Activated CD4-positive, alpha-beta T cell treated with anti-CD3 and anti-CD28 coated beads, Interleukin-2, amount 10 ng/mL, durations not matched to agents 7 days and 5 days (primary cell): Measurements from ENCODE around the gene PCMT1. TPM values are rescaled to one million over a fixed set of nuclear protein-coding genes. Genes with fewer than 3 reads are reported as not detected.
A peak's percentile ranks its signal among the peaks of the same experiment; 100 is the strongest.

Experiments
- CTCF ChIA-PET: fragments of 350-600 bp; sonication (Branson Sonifier 250); formaldehyde crosslinking; loops from one replicate; lab custom pipeline; 2021; ENCODE audit warnings: antibody characterized with exemption; lab: Charles Lee
- POLR2A ChIA-PET: fragments of 350-600 bp; sonication (Branson Sonifier 250); formaldehyde crosslinking; loops from one replicate; lab custom pipeline; 2021; ENCODE audit warnings: antibody characterized with exemption; lab: Charles Lee
- DNase-seq: peaks from one replicate; pipeline ENCODE4 v3.0.0-alpha.2; 2020
- H3K27ac Mint-ChIP-seq: one replicate; pipeline ENCODE4 v1.8.0; 2021; ENCODE audit warnings: mild to moderate bottlenecking, moderate library complexity, mixed read lengths
- H3K27me3 Mint-ChIP-seq: one replicate; pipeline ENCODE4 v1.8.0; 2021; ENCODE audit warnings: mixed read lengths
- H3K36me3 Mint-ChIP-seq: one replicate; pipeline ENCODE4 v1.8.0; 2021; ENCODE audit warnings: low read depth, mixed read lengths
- H3K4me1 Mint-ChIP-seq: one replicate; pipeline ENCODE4 v1.8.0; 2021; ENCODE audit warnings: mixed read lengths
- H3K4me3 Mint-ChIP-seq: one replicate; pipeline ENCODE4 v1.8.0; 2021; ENCODE audit warnings: mild to moderate bottlenecking, moderate library complexity, mixed read lengths
- H3K9me3 Mint-ChIP-seq: one replicate; pipeline ENCODE4 v1.8.0; 2021; ENCODE audit warnings: mixed read lengths
- total RNA-seq, 2 experiments: library from RNA; stranded (reverse); gene quantifications; one replicate each; pipeline ENCODE4 v1.2.3, GENCODE V29; 2021

Gene PCMT1
- total RNA-seq, 2 experiments from 2014 or later, result 86.2 to 93.9 TPM

- Mint-ChIP-seq H3K27ac (no peak overlapping the region), H3K36me3 (peaks cover 27% of the 10 kb centered on the region), H3K27me3 (no peaks in the 10 kb centered on the region), H3K4me3 (no peak overlapping the region), H3K4me1 (no peaks in the 10 kb centered on the region), H3K9me3 (no peaks in the 10 kb centered on the region)
- POLR2A ChIA-PET, result no interaction called here
- DNase-seq, result no peak
- CTCF ChIA-PET, result no interaction called here
These were observed 30.1 kb downstream of the PCMT1 start for GRCh38 chr6:149779644-149779963.

GRCh38 chr6:149781715-149782114 lies 32.2 kb downstream of the PCMT1 start:
- no peak overlapping the region for H3K27ac Mint-ChIP-seq
- DNase-seq, result no peak
- CTCF ChIA-PET, result interaction anchor here (0.6 to 1.0 kb wide), 2 partner anchors 9 to 696 kb away, joined by 3 to 4 read pairs; no protein-coding TSS in a partner anchor
- no peaks in the 10 kb centered on the region for H3K9me3 Mint-ChIP-seq
- no peaks in the 10 kb centered on the region for H3K27me3 Mint-ChIP-seq
- no peaks in the 10 kb centered on the region for H3K4me1 Mint-ChIP-seq
- POLR2A ChIA-PET, result no interaction called here
- no peak overlapping the region for H3K4me3 Mint-ChIP-seq
- H3K36me3 Mint-ChIP-seq, result peaks cover 25% of the 10 kb centered on the region

GRCh38 chr6:149782337-149782736 lies 32.8 kb downstream of the PCMT1 start:
- no peaks in the 10 kb centered on the region for H3K9me3 Mint-ChIP-seq
- H3K27me3 Mint-ChIP-seq, result no peaks in the 10 kb centered on the region
- H3K36me3 Mint-ChIP-seq, result peaks cover 24% of the 10 kb centered on the region
- ChIA-PET CTCF (interaction anchor here (1.0 kb wide), 1 partner anchor 8 kb away, joined by 4 read pairs; no protein-coding TSS in a partner anchor), POLR2A (no interaction called here)
- no peaks in the 10 kb centered on the region for H3K4me1 Mint-ChIP-seq
- no peak overlapping the region for H3K27ac Mint-ChIP-seq
- no peak for DNase-seq
- H3K4me3 Mint-ChIP-seq, result no peak overlapping the region

GRCh38 chr6:149783551-149783950 lies 34.0 kb downstream of the PCMT1 start:
- ChIA-PET CTCF (interaction anchor here (1.0 to 1.4 kb wide), 2 partner anchors 9 to 15 kb away, joined by 3 to 5 read pairs; no protein-coding TSS in a partner anchor), POLR2A (no interaction called here)
- Mint-ChIP-seq H3K36me3 (peaks cover 27% of the 10 kb centered on the region), H3K4me1 (no peaks in the 10 kb centered on the region), H3K27ac (no peak overlapping the region), H3K27me3 (no peaks in the 10 kb centered on the region), H3K4me3 (no peak overlapping the region), H3K9me3 (no peaks in the 10 kb centered on the region)
- DNase-seq, result no peak

- DNase-seq, result peak; percentile 15
- no peaks in the 10 kb centered on the region for H3K9me3 Mint-ChIP-seq
- no peak overlapping the region for H3K4me3 Mint-ChIP-seq
- H3K27ac Mint-ChIP-seq, result peak overlapping the region; percentile 27
- ChIA-PET POLR2A (interaction anchor here (0.7 kb wide), 1 partner anchor 100 kb away, joined by 3 read pairs; no protein-coding TSS in a partner anchor), CTCF (interaction anchor here (2.1 kb wide), 1 partner anchor 9 kb away, joined by 8 read pairs; no protein-coding TSS in a partner anchor)
- no peaks in the 10 kb centered on the region for H3K27me3 Mint-ChIP-seq
- peaks cover 23% of the 10 kb centered on the region for H3K4me1 Mint-ChIP-seq
- peaks cover 20% of the 10 kb centered on the region for H3K36me3 Mint-ChIP-seq
These were observed 56.6 kb downstream of the PCMT1 start for GRCh38 chr6:149806127-149806526.

- DNase-seq, result no peak
- Mint-ChIP-seq H3K36me3 (peaks cover 13% of the 10 kb centered on the region), H3K9me3 (no peaks in the 10 kb centered on the region), H3K4me3 (no peak overlapping the region), H3K4me1 (peaks cover 26% of the 10 kb centered on the region), H3K27ac (no peak overlapping the region), H3K27me3 (no peaks in the 10 kb centered on the region)
- ChIA-PET POLR2A (no interaction called here), CTCF (interaction anchor here (1.2 kb wide), 1 partner anchor 22 kb away, joined by 4 read pairs; no protein-coding TSS in a partner anchor)
These were observed 60.3 kb downstream of the PCMT1 start for GRCh38 chr6:149809798-149810197.

GRCh38 chr6:149813351-149813750 lies 63.8 kb downstream of the PCMT1 start:
- POLR2A ChIA-PET, result interaction anchor here (0.7 kb wide), 1 partner anchor 8 kb away, joined by 4 read pairs; no protein-coding TSS in a partner anchor
- Mint-ChIP-seq H3K4me1 (peaks cover 18% of the 10 kb centered on the region), H3K4me3 (no peak overlapping the region), H3K27ac (no peak overlapping the region), H3K36me3 (peaks cover 12% of the 10 kb centered on the region), H3K9me3 (no peaks in the 10 kb centered on the region), H3K27me3 (no peaks in the 10 kb centered on the region)
- DNase-seq, result no peak
- CTCF ChIA-PET, result no interaction called here

- Mint-ChIP-seq H3K27ac (no peak overlapping the region), H3K9me3 (no peaks in the 10 kb centered on the region), H3K4me3 (no peak overlapping the region), H3K27me3 (no peaks in the 10 kb centered on the region), H3K4me1 (peaks cover 6% of the 10 kb centered on the region), H3K36me3 (peaks cover 5% of the 10 kb centered on the region)
- DNase-seq, result no peak
- POLR2A ChIA-PET, result no interaction called here
- CTCF ChIA-PET, result interaction anchor here (0.7 to 1.4 kb wide), 3 partner anchors 11 to 279 kb away, joined by 3 to 4 read pairs (median 3); no protein-coding TSS in a partner anchor
These were observed 66.2 kb downstream of the PCMT1 start for GRCh38 chr6:149815788-149816187.

GRCh38 chr6:149820506-149820905 lies 71.0 kb downstream of the PCMT1 start:
- no peaks in the 10 kb centered on the region for H3K36me3 Mint-ChIP-seq
- H3K9me3 Mint-ChIP-seq, result no peaks in the 10 kb centered on the region
- no peak overlapping the region for H3K4me3 Mint-ChIP-seq
- no peak for DNase-seq
- no peaks in the 10 kb centered on the region for H3K27me3 Mint-ChIP-seq
- ChIA-PET CTCF (interaction anchor here (0.6 to 1.3 kb wide), 2 partner anchors 14 to 51 kb away, joined by 3 to 4 read pairs; no protein-coding TSS in a partner anchor), POLR2A (no interaction called here)
- no peaks in the 10 kb centered on the region for H3K4me1 Mint-ChIP-seq
- no peak overlapping the region for H3K27ac Mint-ChIP-seq

GRCh38 chr6:149821492-149821891 lies 72.0 kb downstream of the PCMT1 start:
- DNase-seq, result no peak
- H3K9me3 Mint-ChIP-seq, result no peaks in the 10 kb centered on the region
- POLR2A ChIA-PET, result interaction anchor here (0.6 kb wide), 1 partner anchor 9 kb away, joined by 4 read pairs; no protein-coding TSS in a partner anchor
- no peaks in the 10 kb centered on the region for H3K4me1 Mint-ChIP-seq
- no peak overlapping the region for H3K27ac Mint-ChIP-seq
- H3K27me3 Mint-ChIP-seq, result no peaks in the 10 kb centered on the region
- no peak overlapping the region for H3K4me3 Mint-ChIP-seq
- no peaks in the 10 kb centered on the region for H3K36me3 Mint-ChIP-seq
- CTCF ChIA-PET, result interaction anchor here (0.8 to 2.1 kb wide), 4 partner anchors 10 to 28 kb away, joined by 3 to 7 read pairs (median 3); no protein-coding TSS in a partner anchor

- no peaks in the 10 kb centered on the region for H3K4me1 Mint-ChIP-seq
- H3K27me3 Mint-ChIP-seq, result no peaks in the 10 kb centered on the region
- H3K9me3 Mint-ChIP-seq, result no peaks in the 10 kb centered on the region
- DNase-seq, result no peak
- H3K4me3 Mint-ChIP-seq, result no peak overlapping the region
- ChIA-PET POLR2A (interaction anchor here (0.6 to 0.7 kb wide), 2 partner anchors 96 to 216 kb away, joined by 3 read pairs; no protein-coding TSS in a partner anchor), CTCF (interaction anchor here (0.6 to 2.1 kb wide), 6 partner anchors 9 to 164 kb away, joined by 3 to 7 read pairs (median 4); partner anchors contain the start of gene LATS1)
- no peak overlapping the region for H3K27ac Mint-ChIP-seq
- H3K36me3 Mint-ChIP-seq, result no peaks in the 10 kb centered on the region
These were observed 73.5 kb downstream of the PCMT1 start for GRCh38 chr6:149823013-149823412.

- CTCF ChIA-PET, result interaction anchor here (0.6 kb wide), 1 partner anchor 452 kb away, joined by 3 read pairs; no protein-coding TSS in a partner anchor
- DNase-seq, result no peak
- Mint-ChIP-seq H3K4me3 (no peak overlapping the region), H3K4me1 (no peaks in the 10 kb centered on the region), H3K27ac (no peak overlapping the region), H3K9me3 (no peaks in the 10 kb centered on the region), H3K36me3 (no peaks in the 10 kb centered on the region), H3K27me3 (no peaks in the 10 kb centered on the region)
- POLR2A ChIA-PET, result no interaction called here
These were observed 75.8 kb downstream of the PCMT1 start for GRCh38 chr6:149825292-149825691.

- POLR2A ChIA-PET, result no interaction called here
- H3K27me3 Mint-ChIP-seq, result no peaks in the 10 kb centered on the region
These were observed 81.3 kb downstream of the PCMT1 start for GRCh38 chr6:149830731-149831307.

More at GRCh38 chr6:149830731-149831307, 81.3 kb downstream of the PCMT1 start:
- Mint-ChIP-seq H3K27ac (no peak overlapping the region), H3K4me1 (peaks cover 2% of the 10 kb centered on the region), H3K4me3 (no peak overlapping the region), H3K36me3 (no peaks in the 10 kb centered on the region), H3K9me3 (no peaks in the 10 kb centered on the region)
- CTCF ChIA-PET, result no interaction called here
- DNase-seq, result no peak
